ENCODE measurements around the gene ULK4. TPM values are rescaled to one million over a fixed set of nuclear protein-coding genes. Genes with fewer than 3 reads are reported as not detected.

The ULK4 gene
- total and polyA plus RNA-seq, 9 of the 15 experiments (the other 6 are each of a cell fraction or from before 2014, with no cell fraction given): 3.0 to 5.9 (median 3.5) TPM

DNA sequence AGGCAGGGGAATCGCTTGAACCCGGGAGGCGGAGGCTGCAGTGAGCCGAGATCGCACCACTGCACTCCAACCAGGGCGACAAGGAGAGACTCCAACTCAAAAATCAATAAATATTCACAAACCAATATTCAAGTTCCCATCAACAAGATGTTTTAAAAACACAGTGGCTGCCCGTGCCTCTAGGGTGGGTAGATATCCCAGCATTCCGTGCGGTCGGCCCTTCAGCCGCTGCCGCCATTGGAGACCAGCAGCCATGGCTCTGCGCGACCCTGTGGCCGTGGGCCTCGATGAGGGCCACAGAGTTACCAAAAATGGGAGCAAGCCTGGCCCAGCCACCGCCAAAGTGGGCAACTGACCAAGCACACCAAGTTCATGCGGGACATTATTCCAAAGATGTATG lies 6.7 kb downstream of the ULK4 start:
- WGBS (ENCODE audit: insufficient coverage, low coverage, missing lambda C conversion rate): 72% methylated on average over 18 of the region's 18 CpGs
- Histone ChIP-seq H2AFZ (ENCODE audit: low read depth, low read length) (no peak overlapping the region), H4K20me1 (replicated peaks; ENCODE audit: control insufficient read depth, insufficient read depth, low read length) (no peaks in the 10 kb centered on the region), H3K4me1 (replicated peaks in 1 of 2; ENCODE audit: control insufficient read depth in 2 of 2, insufficient read depth in 2 of 2, low read length in 2 of 2) (peaks cover 0 to 4% of the 10 kb centered on the region in 2 experiments; a peak in 2 of 5 replicates), H3K9me1 (ENCODE audit: control insufficient read depth, insufficient read depth, low read length) (no peaks in the 10 kb centered on the region), H3K27me3 (ENCODE audit: control insufficient read depth in 2 of 2, insufficient read depth in 2 of 2, low read length in 2 of 2) (peaks cover 0 to 2% of the 10 kb centered on the region in 2 experiments; a peak in 1 of 5 replicates), H3K27ac (ENCODE audit: extremely low read depth, low read depth, low read length) (no peak overlapping the region), H3K4me2 (ENCODE audit: insufficient read depth, low read length) (no peak overlapping the region), H3K9me3 (replicated peaks; ENCODE audit: control insufficient read depth, insufficient read depth, low read depth, low read length) (no peaks in the 10 kb centered on the region), H3K9ac (ENCODE audit: insufficient read depth in 1 of 2, low read depth in 2 of 2, low read length in 2 of 2) (no peak overlapping the region), H3K4me3 (no peak overlapping the region), H3K36me3 (ENCODE audit: control insufficient read depth, insufficient read depth, low read length) (no peaks in the 10 kb centered on the region), H3K79me2 (ENCODE audit: control insufficient read depth, insufficient read depth, low read length) (no peaks in the 10 kb centered on the region)
- ATAC-seq (no peak), FAIRE-seq (no peak), DNase-seq (ENCODE audit: extremely low read depth in 1 of 4, low spot score in 3 of 4) (no peak)
- in situ Hi-C loops (cut with MboI) (no loop called here), intact Hi-C loops (cut with micrococcal nuclease) (no loop called here)
- POLR2A ChIA-PET: no interaction called here
- CTCF ChIA-PET (ENCODE audit: low intra/inter-chr PET ratio): no interaction called here
- no TSS peak for BruUV-seq (replicated peaks)
- TF ChIP-seq MAFF (IDR thresholded peaks at IDR 0.05; ENCODE audit: low read length) (no peak), ZNF165 (CRISPR knock-in tag; IDR thresholded peaks at IDR 0.05; ENCODE audit: borderline replicate concordance) (no peak), ZNF644 (tag; IDR thresholded peaks at IDR 0.05; ENCODE audit: low read depth) (no peak), ZC3H11A (IDR thresholded peaks at IDR 0.05; ENCODE audit: low read depth, low read length) (no peak), RBBP5 (IDR thresholded peaks at IDR 0.05; ENCODE audit: borderline replicate concordance, insufficient read depth, low read length, poor library complexity, severe bottlenecking) (no peak), MYBL2 (IDR thresholded peaks at IDR 0.05; ENCODE audit: low read depth) (no peak), MYBL2 (CRISPR knock-in tag; IDR thresholded peaks at IDR 0.05; ENCODE audit: borderline replicate concordance) (no peak), HMG20B (CRISPR knock-in tag; IDR thresholded peaks at IDR 0.05) (no peak), TEAD4 (IDR thresholded peaks at IDR 0.05; ENCODE audit: low read length) (no peak), TEAD4 (CRISPR knock-in tag; IDR thresholded peaks at IDR 0.05; ENCODE audit: borderline replicate concordance) (no peak), HNRNPUL1 (IDR thresholded peaks at IDR 0.05; ENCODE audit: low read length) (no peak), ZNF668 (CRISPR knock-in tag; IDR thresholded peaks at IDR 0.05) (no peak), SAP30 (IDR thresholded peaks at IDR 0.05; ENCODE audit: borderline replicate concordance, insufficient read depth, low read depth, low read length, poor library complexity, severe bottlenecking) (no peak)
- TF ChIP-seq, protein P1, sequence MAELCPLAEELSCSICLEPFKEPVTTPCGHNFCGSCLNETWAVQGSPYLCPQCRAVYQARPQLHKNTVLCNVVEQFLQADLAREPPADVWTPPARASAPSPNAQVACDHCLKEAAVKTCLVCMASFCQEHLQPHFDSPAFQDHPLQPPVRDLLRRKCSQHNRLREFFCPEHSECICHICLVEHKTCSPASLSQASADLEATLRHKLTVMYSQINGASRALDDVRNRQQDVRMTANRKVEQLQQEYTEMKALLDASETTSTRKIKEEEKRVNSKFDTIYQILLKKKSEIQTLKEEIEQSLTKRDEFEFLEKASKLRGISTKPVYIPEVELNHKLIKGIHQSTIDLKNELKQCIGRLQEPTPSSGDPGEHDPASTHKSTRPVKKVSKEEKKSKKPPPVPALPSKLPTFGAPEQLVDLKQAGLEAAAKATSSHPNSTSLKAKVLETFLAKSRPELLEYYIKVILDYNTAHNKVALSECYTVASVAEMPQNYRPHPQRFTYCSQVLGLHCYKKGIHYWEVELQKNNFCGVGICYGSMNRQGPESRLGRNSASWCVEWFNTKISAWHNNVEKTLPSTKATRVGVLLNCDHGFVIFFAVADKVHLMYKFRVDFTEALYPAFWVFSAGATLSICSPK (IDR thresholded peaks at IDR 0.05; ENCODE audit: borderline replicate concordance): no peak
- TF ChIP-seq, protein P2, sequence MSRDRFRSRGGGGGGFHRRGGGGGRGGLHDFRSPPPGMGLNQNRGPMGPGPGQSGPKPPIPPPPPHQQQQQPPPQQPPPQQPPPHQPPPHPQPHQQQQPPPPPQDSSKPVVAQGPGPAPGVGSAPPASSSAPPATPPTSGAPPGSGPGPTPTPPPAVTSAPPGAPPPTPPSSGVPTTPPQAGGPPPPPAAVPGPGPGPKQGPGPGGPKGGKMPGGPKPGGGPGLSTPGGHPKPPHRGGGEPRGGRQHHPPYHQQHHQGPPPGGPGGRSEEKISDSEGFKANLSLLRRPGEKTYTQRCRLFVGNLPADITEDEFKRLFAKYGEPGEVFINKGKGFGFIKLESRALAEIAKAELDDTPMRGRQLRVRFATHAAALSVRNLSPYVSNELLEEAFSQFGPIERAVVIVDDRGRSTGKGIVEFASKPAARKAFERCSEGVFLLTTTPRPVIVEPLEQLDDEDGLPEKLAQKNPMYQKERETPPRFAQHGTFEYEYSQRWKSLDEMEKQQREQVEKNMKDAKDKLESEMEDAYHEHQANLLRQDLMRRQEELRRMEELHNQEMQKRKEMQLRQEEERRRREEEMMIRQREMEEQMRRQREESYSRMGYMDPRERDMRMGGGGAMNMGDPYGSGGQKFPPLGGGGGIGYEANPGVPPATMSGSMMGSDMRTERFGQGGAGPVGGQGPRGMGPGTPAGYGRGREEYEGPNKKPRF (IDR thresholded peaks at IDR 0.05; ENCODE audit: low read depth, low read length): no peak
- TF ChIP-seq, protein P3, sequence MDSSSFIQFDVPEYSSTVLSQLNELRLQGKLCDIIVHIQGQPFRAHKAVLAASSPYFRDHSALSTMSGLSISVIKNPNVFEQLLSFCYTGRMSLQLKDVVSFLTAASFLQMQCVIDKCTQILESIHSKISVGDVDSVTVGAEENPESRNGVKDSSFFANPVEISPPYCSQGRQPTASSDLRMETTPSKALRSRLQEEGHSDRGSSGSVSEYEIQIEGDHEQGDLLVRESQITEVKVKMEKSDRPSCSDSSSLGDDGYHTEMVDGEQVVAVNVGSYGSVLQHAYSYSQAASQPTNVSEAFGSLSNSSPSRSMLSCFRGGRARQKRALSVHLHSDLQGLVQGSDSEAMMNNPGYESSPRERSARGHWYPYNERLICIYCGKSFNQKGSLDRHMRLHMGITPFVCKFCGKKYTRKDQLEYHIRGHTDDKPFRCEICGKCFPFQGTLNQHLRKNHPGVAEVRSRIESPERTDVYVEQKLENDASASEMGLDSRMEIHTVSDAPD (CRISPR knock-in tag; IDR thresholded peaks at IDR 0.05): no peak
- TF ChIP-seq, protein P4, sequence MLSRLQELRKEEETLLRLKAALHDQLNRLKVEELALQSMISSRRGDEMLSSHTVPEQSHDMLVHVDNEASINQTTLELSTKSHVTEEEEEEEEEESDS (CRISPR knock-in tag; IDR thresholded peaks at IDR 0.05): no peak

Data from K562 (cell line).